Daoy (cell line): ENCODE measurements around the gene COL11A2. TPM values are rescaled to one million over a fixed set of nuclear protein-coding genes. Genes with fewer than 3 reads are reported as not detected.
"Not testable (repeated sequence)": the region's sequence is repeated elsewhere in the genome, so short reads cannot be mapped to it uniquely, and the experiment has no call there.

Experiments used
- DNase-seq: peaks from one replicate; pipeline ENCODE4 v3.0.0-alpha.2; 2015; ENCODE audit warnings: low read depth
- total RNA-seq: library from RNA; depleted of rRNA; stranded (reverse); fragments of >200 nt; shearing (Covaris generic); gene quantifications from 2 replicates; pipeline ENCODE4 v1.2.3, GENCODE V29; 2014

The COL11A2 gene
- total RNA-seq, 1 experiment from 2014 or later, result 1.6 TPM

- DNase-seq, result no peak
Observed at GRCh38 chr6:33156561-33156960, 35.7 kb downstream of the COL11A2 start.

GRCh38 chr6:33154349-33154748 is 37.9 kb downstream of the COL11A2 start:
- DNase-seq, result no peak

DNA sequence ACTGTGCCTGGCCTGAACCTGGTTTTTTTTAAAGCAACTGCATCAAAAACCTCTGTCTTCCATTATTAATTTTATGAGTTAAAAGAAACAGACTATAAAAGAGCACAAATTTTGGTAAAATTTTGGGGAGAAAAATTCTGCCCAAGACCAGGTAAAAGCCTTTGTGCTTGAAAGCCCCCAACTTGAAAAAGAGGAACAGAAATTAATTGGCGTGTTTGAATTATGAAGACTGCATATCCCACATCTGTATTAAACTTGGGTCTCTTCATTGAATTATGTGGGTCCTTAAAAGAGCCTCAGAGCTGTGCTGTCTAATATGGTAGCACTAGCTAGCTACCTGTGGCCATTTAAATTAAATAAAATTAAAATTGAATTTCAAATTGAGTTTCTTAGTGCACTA is 41.2 kb downstream of the COL11A2 start:
- DNase-seq, result no peak

DNA sequence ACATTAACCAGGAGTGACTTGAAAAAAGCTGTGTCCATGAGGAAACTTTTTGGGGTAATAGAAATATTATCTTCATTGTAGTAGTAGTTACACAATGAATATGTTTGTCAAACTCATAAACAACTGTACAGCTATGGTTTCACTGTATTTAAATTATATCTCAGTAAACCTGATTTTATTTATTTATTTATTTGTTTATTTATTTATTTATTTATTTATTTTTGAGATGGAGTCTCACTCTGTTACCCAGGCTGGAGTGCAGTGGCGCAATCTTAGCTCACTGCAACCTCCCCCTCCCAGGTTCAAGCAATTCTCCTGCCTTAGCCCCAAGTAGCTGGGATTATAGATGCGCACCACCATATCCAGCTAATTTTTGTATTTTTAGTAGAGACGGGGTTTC is 41.7 kb downstream of the COL11A2 start:
- DNase-seq, result not testable (repeated sequence)

DNA sequence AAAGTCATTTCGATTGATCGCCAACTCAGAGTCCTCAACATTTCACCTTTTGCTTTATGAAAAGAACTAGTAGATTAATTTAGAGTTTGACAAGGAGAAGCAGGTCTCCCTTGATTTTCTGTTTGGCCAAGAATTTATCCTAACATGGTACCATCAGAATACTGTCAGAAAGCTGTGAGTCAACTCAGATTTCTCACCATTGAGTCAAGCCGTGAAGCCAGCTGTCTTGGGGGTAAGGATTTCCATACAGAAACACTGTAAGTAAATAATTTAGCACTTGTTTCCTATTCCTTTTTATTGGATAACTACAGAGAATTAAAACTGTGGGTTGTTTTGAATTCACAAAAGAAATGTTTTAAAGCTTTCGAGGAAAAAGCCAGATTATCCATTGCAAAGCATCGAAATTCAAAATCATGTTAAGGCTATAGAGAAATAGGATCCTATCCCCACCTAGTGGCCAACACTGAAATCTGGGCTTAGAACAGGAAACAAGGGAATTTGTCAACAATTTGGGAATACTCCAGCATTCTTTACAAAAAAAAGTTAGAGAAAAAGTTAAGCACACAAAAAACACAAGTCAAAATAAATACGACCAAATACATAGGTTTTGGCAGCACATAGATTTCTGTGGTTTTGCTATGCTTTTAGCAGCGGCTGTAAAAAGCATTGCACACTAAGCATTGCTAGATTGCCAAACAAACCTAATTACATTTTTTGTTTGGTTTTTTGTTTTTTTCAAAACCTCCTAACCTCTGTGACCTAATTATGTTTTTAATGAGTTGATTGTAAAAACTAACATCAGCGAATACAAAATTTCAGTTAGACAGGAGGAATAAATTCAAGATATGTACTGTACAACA is 44.2 kb downstream of the COL11A2 start:
- DNase-seq, result peak; percentile 39

DNA sequence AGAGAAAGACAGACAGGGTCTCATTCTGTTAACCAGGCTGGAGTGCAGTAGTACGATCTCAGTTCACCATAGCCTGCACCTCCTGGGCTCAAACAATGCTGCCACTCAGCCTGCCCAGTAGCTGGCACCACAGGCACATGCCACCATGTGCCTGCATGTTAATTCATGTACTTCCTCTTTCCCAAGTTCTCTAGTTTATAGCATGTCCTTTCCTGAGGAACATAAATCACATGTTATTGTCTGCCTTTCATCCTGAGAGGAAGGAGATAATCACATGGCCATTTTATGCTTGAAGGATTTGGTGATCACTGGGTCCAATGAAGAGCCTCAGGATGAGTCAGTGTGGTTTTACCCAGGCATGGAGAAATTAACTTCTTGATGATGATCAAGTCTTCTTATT is 47.9 kb downstream of the COL11A2 start:
- DNase-seq, result peak; percentile 34

DNA sequence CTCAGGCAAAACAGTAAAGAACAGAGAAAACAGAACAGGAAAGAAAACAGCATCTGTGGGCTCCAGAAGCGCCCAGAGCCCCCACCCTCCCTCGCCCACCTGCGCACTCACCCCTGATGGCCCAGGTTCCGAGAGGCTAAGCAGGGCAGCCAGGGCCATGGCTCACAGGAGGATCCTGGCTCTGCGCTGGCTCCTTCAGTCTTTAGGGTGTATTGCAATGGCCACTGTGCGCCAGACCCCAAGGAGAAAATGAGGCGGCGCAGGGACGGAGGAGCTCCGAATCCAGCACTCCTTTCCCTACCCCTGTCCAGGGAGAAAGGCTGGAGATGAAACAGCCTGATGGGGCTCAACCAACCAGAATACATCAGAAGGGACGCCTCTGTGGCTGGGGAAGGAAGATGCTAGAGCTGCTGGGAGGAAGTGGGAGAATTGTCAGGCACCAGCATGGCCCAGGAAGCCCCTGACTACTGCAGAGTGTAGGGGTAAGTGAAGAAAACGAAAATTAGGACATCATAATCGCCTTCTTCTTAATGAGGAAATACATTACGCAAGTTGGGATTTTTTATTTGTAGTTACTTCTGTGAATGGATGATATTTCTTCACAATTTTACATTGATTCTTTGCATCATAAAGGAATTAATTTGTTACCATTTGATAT is 49.0 kb downstream of the COL11A2 start:
- DNase-seq, result no peak

- DNase-seq, result no peak
Observed at GRCh38 chr6:33142501-33143070, 49.7 kb downstream of the COL11A2 start.

GRCh38 chr6:33140556-33140955 is 51.7 kb downstream of the COL11A2 start:
- DNase-seq, result no peak

- no peak for DNase-seq
Observed at GRCh38 chr6:33139596-33140206, 52.6 kb downstream of the COL11A2 start.

DNA sequence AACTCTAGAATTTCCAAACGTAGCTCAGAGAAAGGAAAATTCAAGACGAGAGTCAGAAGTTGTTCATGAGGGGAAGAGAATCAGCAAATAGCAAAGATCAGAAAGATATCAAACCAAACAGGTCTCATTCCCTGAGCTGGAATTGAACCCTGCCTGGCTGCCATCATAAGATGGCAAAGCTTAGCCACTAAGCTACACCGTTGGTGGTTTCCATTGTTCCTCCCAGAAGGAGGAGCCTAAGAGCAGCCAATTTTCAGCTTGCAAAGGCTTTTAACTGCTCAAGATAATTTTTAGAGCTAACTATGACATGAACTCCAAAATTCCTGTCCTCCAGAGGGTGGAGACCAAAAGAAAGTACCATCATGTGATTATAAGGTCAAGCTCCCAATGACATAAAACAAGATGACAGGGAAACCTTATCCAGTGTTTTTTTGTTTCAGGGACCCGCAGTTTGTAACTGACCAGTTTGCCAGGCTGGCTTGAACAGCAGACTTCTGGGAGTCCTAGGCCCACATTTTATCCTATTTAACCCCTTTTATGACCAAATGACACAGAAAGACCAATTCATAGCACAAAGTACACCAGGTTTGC is 55.9 kb downstream of the COL11A2 start:
- DNase-seq, result no peak

DNA sequence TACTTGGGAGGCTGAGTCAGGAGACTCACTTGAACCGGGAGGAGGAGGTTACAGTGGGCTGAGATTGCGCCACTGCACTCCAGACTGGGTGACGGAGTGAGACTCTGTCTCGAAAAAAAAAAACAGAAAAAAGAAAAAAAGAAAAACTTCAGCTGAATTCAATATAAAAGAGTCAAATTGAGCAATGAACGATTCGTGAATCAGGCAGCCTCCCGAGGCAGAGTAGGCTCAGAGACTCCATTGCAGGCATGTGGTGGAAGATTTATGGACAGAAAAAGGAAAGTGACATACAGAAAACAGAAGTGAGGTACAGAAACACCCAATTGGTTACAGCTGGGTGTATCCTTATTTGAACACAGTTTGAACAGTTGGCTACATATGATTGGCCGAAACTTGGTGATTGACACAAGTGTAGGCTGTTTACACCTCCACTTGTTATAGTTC is 60.2 kb downstream of the COL11A2 start:
- no peak for DNase-seq

GRCh38 chr6:33128318-33128717 is 63.9 kb downstream of the COL11A2 start:
- no peak for DNase-seq

- peak; percentile 57 for DNase-seq
Observed at GRCh38 chr6:33126101-33126714, 66.1 kb downstream of the COL11A2 start.

GRCh38 chr6:33124947-33125346 is 67.3 kb downstream of the COL11A2 start:
- DNase-seq, result no peak

DNA sequence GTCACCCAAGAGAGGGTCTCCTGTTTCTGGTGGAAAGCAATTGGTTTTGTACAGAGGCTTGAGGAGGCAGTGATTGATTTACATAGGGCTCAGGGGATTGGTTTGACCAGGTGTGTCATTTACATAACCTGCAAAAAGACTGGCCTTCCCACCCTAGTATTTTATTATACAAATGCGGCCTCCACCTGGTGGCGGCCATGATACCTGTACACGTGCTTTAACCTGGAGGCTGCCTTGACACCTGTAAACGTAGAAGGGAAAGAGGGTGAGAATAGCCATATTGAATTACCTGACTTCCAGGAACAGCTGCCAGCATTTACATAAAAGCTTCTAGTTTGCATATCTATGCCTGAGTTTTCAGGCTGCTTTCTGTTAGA is 67.8 kb downstream of the COL11A2 start:
- no peak for DNase-seq

GRCh38 chr6:33123732-33124524 is 68.3 kb downstream of the COL11A2 start:
- DNase-seq, result peak; percentile 71

DNA sequence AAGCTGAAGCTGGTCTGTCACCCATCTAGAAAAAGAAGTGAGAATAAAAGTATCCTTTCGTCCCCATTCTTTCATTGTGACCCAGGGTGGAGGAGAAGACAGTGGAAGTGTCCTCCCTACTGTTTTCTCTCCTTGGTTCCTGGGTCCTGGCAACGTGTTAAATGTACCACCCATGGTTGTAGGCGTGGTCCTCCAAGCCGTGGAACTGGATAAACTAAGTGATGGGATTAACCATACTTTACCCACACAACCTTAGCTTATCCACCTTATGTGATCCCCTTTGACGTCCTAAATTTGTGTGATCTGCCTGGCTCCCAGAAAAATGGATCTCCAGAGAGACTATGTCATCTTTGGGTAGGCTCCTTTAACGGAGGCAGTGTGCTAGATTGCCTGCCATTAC is 69.1 kb downstream of the COL11A2 start:
- no peak for DNase-seq

- DNase-seq, result no peak
Observed at GRCh38 chr6:33120001-33120400, 72.3 kb downstream of the COL11A2 start.

DNA sequence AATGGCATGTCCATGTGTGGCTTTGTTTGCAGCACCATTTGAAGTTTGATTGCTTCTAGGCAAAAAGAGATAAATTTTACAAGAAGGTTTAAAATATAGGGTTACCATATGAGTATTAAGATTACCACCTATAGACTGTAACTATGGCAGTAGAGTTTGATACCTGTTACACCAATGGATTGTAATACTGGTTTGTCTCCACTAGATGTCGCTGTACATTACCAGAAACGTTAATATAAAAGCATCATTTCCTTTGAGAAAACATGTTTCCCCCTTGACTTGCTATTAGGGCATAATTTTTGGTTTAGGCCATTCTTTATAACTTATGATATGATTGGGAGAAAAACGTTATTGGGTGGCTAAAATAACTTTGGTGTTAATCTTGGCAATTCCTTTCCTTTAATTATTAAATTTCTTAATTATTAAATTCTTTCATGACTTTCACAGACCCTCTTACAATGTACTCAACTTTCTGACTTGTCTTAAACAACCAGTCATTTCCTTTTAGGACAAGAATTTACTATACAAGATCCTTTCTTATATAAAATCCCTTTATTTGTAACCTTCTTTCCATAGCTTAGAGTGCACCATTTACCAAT is 73.6 kb downstream of the COL11A2 start:
- peak; percentile 48 for DNase-seq
